Measurements from ENCODE around the gene CHCHD3.

The CHCHD3 gene

DNA sequence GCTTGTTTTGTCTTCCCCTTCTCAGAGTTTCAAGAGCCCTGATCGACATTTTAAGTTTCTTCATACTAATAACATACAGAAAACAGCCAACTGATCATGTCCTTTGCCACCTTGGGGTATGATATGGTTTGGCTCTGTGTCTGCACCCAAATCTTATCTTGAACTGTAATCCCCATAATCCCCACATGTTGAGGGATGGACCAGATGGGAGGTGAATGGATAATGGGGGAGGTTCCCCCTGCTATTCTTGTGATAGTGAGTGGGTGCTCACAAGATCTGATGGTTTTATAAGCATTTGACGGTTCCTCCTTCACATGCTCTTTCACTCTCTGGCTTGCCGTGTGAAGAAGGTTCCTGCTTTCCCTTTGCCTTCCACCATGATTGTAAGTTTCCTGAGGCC, 190.3 kb downstream of the CHCHD3 start:
- Histone ChIP-seq H3K36me3 (ENCODE audit: control insufficient read depth, insufficient read depth, low read length) (no peaks in the 10 kb centered on the region), H3K4me3 (replicated peaks; ENCODE audit: low read depth, low read length) (no peak overlapping the region), H3K27me3 (replicated peaks; ENCODE audit: control insufficient read depth, insufficient read depth, low read length) (no peaks in the 10 kb centered on the region)
- TF ChIP-seq, protein P1, sequence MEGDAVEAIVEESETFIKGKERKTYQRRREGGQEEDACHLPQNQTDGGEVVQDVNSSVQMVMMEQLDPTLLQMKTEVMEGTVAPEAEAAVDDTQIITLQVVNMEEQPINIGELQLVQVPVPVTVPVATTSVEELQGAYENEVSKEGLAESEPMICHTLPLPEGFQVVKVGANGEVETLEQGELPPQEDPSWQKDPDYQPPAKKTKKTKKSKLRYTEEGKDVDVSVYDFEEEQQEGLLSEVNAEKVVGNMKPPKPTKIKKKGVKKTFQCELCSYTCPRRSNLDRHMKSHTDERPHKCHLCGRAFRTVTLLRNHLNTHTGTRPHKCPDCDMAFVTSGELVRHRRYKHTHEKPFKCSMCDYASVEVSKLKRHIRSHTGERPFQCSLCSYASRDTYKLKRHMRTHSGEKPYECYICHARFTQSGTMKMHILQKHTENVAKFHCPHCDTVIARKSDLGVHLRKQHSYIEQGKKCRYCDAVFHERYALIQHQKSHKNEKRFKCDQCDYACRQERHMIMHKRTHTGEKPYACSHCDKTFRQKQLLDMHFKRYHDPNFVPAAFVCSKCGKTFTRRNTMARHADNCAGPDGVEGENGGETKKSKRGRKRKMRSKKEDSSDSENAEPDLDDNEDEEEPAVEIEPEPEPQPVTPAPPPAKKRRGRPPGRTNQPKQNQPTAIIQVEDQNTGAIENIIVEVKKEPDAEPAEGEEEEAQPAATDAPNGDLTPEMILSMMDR (IDR thresholded peaks at IDR 0.05; ENCODE audit: insufficient read depth, low read length, poor library complexity, severe bottlenecking): no peak
- no peak for DNase-seq (ENCODE audit: extremely low read depth, insufficient read length)

DNA sequence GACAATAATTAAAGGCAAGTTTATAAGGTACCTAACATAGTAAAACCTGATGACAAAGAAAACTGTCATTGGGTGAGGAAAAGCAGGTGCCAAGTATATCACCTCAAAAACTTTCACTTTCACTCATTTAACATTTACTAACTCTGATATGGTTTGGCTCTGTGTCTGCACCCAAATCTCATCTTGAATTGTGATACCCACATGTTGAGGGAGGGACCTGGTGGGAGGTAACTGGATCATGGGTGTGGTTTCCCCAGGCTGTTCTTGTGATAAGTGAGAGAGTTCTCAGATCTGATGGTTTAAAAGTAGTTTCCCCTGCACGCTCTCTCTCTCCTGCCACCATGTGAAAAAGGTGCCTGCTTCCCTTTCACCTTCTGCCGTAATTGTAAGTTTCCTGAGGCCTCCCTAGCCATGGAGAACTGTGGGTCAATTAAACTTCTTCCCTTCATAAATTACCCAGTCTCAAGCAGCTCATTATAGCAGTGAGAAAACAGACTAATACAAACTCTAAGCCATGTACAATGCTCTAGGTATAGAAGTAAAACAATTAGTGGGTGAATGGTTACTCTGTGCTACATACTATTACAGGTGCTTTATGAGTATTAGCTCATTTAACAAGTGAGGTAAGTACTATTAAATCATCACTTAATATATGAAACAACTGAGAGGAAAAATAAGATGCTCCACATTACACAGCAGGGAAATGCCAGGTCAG, 199.0 kb downstream of the CHCHD3 start:
- DNase-seq (ENCODE audit: extremely low read depth, insufficient read length): peak; percentile 26
- Histone ChIP-seq H3K27me3 (replicated peaks; ENCODE audit: control insufficient read depth, insufficient read depth, low read length) (no peaks in the 10 kb centered on the region), H3K36me3 (ENCODE audit: control insufficient read depth, insufficient read depth, low read length) (no peaks in the 10 kb centered on the region), H3K4me3 (replicated peaks; ENCODE audit: low read depth, low read length) (no peak overlapping the region)
- TF ChIP-seq, protein P1 (IDR thresholded peaks at IDR 0.05; ENCODE audit: insufficient read depth, low read length, poor library complexity, severe bottlenecking): no peak

DNA sequence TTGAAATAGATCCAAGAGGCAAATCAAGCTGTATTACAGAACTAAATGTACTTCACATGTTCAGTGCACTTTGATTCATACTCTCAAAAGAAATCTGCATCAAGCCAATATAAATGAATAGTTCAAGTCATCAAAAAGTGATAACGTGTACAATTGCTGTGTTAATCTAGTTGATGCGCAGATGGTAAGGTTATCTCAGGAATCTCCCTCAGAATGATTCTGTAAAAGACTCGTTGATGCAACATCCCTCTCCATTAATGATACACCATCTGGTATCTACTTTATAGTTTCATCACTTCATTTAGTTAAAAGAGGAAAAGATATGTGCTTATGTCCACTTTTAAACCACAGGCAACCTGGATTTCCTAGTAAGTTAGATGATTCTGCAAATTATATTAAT, 200.6 kb downstream of the CHCHD3 start:
- no peak for DNase-seq (ENCODE audit: extremely low read depth, insufficient read length)
- TF ChIP-seq, protein P1 (IDR thresholded peaks at IDR 0.05; ENCODE audit: insufficient read depth, low read length, poor library complexity, severe bottlenecking): no peak
- Histone ChIP-seq H3K4me3 (replicated peaks; ENCODE audit: low read depth, low read length) (no peak overlapping the region), H3K27me3 (replicated peaks; ENCODE audit: control insufficient read depth, insufficient read depth, low read length) (no peaks in the 10 kb centered on the region), H3K36me3 (ENCODE audit: control insufficient read depth, insufficient read depth, low read length) (no peaks in the 10 kb centered on the region)

DNA sequence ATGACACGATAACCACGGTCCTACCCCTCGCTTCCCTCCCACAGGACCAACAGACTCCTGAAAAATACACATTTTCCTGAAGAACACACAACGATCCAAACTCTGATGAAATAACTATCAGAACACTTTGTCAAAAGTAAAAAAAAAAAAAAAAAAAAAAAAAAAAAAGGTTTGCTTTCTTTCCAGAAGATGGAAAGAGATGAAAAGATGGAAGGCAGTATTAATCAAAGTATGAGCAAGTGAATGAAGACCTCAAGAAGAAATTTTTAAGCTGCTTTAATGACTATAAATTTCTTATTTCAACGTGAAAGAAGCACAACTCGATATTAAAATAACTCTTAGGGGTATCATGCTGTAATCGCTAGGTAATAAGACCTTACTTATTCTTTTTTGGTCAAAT, 202.3 kb downstream of the CHCHD3 start:
- no peak for DNase-seq (ENCODE audit: extremely low read depth, insufficient read length)
- Histone ChIP-seq H3K36me3 (ENCODE audit: control insufficient read depth, insufficient read depth, low read length) (no peaks in the 10 kb centered on the region), H3K27me3 (replicated peaks; ENCODE audit: control insufficient read depth, insufficient read depth, low read length) (no peaks in the 10 kb centered on the region), H3K4me3 (replicated peaks; ENCODE audit: low read depth, low read length) (no peak overlapping the region)
- TF ChIP-seq, protein P1 (IDR thresholded peaks at IDR 0.05; ENCODE audit: insufficient read depth, low read length, poor library complexity, severe bottlenecking): no peak

DNA sequence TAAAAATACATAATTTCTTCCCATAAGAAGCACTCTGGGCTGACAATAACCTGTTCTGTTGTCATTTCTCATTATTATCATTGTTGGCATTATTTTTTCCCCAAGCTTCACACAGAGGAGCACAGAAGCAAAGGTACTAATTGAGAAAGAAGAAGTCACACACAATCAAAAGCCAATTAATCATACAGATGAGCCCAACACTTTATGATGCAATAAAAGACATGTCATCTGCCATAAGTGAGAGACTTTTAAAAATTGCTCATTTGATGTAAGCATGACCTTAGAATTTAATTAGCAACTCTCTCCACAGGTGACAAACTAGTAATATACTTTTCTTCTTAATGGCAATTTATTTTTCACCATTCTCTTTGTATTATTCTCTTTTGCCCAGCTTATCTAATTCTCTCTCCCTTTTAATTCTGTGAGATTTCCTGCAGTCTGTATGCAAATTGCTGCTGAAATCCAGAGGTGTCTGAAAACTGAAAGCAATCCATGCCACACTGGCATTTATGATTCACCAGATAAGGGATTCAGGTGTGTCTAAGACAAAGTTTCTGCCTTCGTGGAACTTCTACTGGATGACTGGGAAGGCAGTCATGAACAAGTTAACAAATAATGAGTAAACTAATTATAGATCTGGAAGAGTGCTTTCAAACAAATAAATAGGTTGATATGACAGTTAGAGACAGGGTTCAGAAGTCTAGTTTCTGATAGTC, 203.5 kb downstream of the CHCHD3 start:
- TF ChIP-seq, protein P1 (IDR thresholded peaks at IDR 0.05; ENCODE audit: insufficient read depth, low read length, poor library complexity, severe bottlenecking): no peak
- DNase-seq (ENCODE audit: extremely low read depth, insufficient read length): no peak
- no peaks in the 10 kb centered on the region for H3K36me3 ChIP-seq (ENCODE audit: control insufficient read depth, insufficient read depth, low read length)
- H3K4me3 ChIP-seq (replicated peaks; ENCODE audit: low read depth, low read length): no peak overlapping the region
- no peaks in the 10 kb centered on the region for H3K27me3 ChIP-seq (replicated peaks; ENCODE audit: control insufficient read depth, insufficient read depth, low read length)

Data from GM06990 (cell line).